Upper lobe of left lung (tissue), 4 donors: ENCODE results near the gene IGSF9B.

Source experiments
- EP300 ChIP-seq, 4 donors: sonication (generic); formaldehyde crosslinking; IDR thresholded peaks; one replicate each; pipeline ENCODE4 v1.5.1; 2017; ENCODE audit warnings: antibody characterized with exemption in 4 of 4, control low read depth in 2 of 4
- POLR2AphosphoS5 ChIP-seq, 2 donors: sonication (generic); formaldehyde crosslinking; IDR thresholded peaks; one replicate each; pipeline ENCODE4 v1.5.1; 2017; ENCODE audit warnings: antibody characterized with exemption in 2 of 2
- TF ChIP-seq, protein P1 (sequence below), 6 experiments: fragments of 450-650 bp in 4 of 6; fragments of 200-600 bp in 2 of 6; sonication (generic) in 2 of 6; IDR thresholded peaks; one replicate each; pipeline ENCODE4 v1.5.1; 2016 to 2019; ENCODE audit warnings: antibody characterized with exemption in 6 of 6

DNA sequence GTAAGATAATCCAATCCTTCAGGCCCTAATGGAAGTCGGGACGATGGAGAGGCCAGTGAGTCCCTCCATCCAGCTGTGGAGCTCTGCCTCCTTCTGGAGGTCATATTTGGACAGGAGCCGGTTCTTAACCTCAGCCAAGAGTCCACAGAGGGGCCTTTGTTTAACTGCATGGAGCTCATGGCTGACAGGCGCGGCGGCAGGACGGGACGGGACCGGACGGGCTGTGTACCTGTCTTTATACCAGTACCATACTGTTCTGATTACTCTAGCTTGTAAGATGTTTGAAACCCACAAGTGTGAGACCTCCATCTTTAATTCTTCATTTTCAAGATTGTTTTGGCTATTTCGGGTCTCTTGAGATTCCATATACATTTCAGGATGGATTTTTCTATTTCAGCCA lies 91.3 kb downstream of the IGSF9B start:
- TF ChIP-seq POLR2AphosphoS5 (IDR thresholded peaks at IDR 0.05) (no peak), EP300 (IDR thresholded peaks at IDR 0.05) (no peak)
- TF ChIP-seq, protein P1, sequence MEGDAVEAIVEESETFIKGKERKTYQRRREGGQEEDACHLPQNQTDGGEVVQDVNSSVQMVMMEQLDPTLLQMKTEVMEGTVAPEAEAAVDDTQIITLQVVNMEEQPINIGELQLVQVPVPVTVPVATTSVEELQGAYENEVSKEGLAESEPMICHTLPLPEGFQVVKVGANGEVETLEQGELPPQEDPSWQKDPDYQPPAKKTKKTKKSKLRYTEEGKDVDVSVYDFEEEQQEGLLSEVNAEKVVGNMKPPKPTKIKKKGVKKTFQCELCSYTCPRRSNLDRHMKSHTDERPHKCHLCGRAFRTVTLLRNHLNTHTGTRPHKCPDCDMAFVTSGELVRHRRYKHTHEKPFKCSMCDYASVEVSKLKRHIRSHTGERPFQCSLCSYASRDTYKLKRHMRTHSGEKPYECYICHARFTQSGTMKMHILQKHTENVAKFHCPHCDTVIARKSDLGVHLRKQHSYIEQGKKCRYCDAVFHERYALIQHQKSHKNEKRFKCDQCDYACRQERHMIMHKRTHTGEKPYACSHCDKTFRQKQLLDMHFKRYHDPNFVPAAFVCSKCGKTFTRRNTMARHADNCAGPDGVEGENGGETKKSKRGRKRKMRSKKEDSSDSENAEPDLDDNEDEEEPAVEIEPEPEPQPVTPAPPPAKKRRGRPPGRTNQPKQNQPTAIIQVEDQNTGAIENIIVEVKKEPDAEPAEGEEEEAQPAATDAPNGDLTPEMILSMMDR (IDR thresholded peaks at IDR 0.05), result no peak
